ENCODE data around the gene CDHR3. TPM values are rescaled to one million over a fixed set of nuclear protein-coding genes. Genes with fewer than 3 reads are reported as not detected.

Gene CDHR3
- polyA plus RNA-seq, 1 donor from 2014 or later: 2.9 TPM

- Histone ChIP-seq H3F3A (ENCODE audit: insufficient read depth, low read length, poor library complexity, severe bottlenecking) (no peaks in the 10 kb centered on the region), H3K9me2 (ENCODE audit: insufficient read depth, low read length) (no peaks in the 10 kb centered on the region), H3K4me2 (ENCODE audit: low read length) (no peak overlapping the region), H3K36me3 (ENCODE audit: insufficient read depth, low read length) (no peaks in the 10 kb centered on the region), H3K4me3 (ENCODE audit: low read length) (no peak overlapping the region), H2AFZ (ENCODE audit: low read depth, low read length) (no peak overlapping the region), H4K20me1 (ENCODE audit: insufficient read depth) (no peaks in the 10 kb centered on the region), H3K27me3 (ENCODE audit: insufficient read depth, low read depth, low read length) (no peaks in the 10 kb centered on the region), H3K27ac (ENCODE audit: low read length) (no peak overlapping the region), H3K79me2 (replicated peaks; ENCODE audit: insufficient read depth, low read length) (no peaks in the 10 kb centered on the region), H3K9me3 (ENCODE audit: low read length) (no peaks in the 10 kb centered on the region), H3K9ac (ENCODE audit: low read length) (no peak overlapping the region)
- TF ChIP-seq EP300 (conservative IDR thresholded peaks at IDR 0.05; ENCODE audit: poor library complexity, severe bottlenecking) (no peak), TAF1 (IDR thresholded peaks at IDR 0.05; ENCODE audit: low read depth) (no peak), EZH2 (IDR thresholded peaks at IDR 0.05; ENCODE audit: borderline replicate concordance, insufficient read depth, low read length, poor library complexity, severe bottlenecking) (no peak), MXI1 (conservative IDR thresholded peaks at IDR 0.05; ENCODE audit: poor library complexity, severe bottlenecking) (no peak), CTCF (IDR thresholded peaks at IDR 0.05; ENCODE audit: poor library complexity, severe bottlenecking) (no peak), SMC3 (conservative IDR thresholded peaks at IDR 0.05; ENCODE audit: poor library complexity) (no peak), POLR2AphosphoS5 (IDR thresholded peaks at IDR 0.05) (no peak), REST (IDR thresholded peaks at IDR 0.05; ENCODE audit: borderline replicate concordance) (no peak), RAD21 (conservative IDR thresholded peaks at IDR 0.05) (no peak)
These were observed 5.1 kb upstream of the CDHR3 start for GRCh38 chr7:105958012-105958411.

GRCh38 chr7:105962353-105962752, 711 bp upstream of the CDHR3 start:
- Histone ChIP-seq H3K4me2 (ENCODE audit: low read length) (no peak overlapping the region), H2AFZ (ENCODE audit: low read depth, low read length) (no peak overlapping the region), H3K4me3 (ENCODE audit: low read length) (no peak overlapping the region), H3K9me2 (ENCODE audit: insufficient read depth, low read length) (no peaks in the 10 kb centered on the region), H3K27ac (ENCODE audit: low read length) (no peak overlapping the region), H4K20me1 (ENCODE audit: insufficient read depth) (no peaks in the 10 kb centered on the region), H3K27me3 (ENCODE audit: insufficient read depth, low read depth, low read length) (no peaks in the 10 kb centered on the region), H3K36me3 (ENCODE audit: insufficient read depth, low read length) (no peaks in the 10 kb centered on the region), H3K9me3 (ENCODE audit: low read length) (no peaks in the 10 kb centered on the region), H3F3A (ENCODE audit: insufficient read depth, low read length, poor library complexity, severe bottlenecking) (no peaks in the 10 kb centered on the region), H3K79me2 (replicated peaks; ENCODE audit: insufficient read depth, low read length) (no peaks in the 10 kb centered on the region), H3K9ac (ENCODE audit: low read length) (no peak overlapping the region)
- no peak for TF ChIP-seq TAF1 (IDR thresholded peaks at IDR 0.05; ENCODE audit: low read depth)
- TF ChIP-seq EP300 (conservative IDR thresholded peaks at IDR 0.05; ENCODE audit: poor library complexity, severe bottlenecking): no peak
- TF ChIP-seq SMC3 (conservative IDR thresholded peaks at IDR 0.05; ENCODE audit: poor library complexity): no peak
- TF ChIP-seq REST (IDR thresholded peaks at IDR 0.05; ENCODE audit: borderline replicate concordance): no peak
- TF ChIP-seq RAD21 (conservative IDR thresholded peaks at IDR 0.05): no peak
- no peak for TF ChIP-seq POLR2AphosphoS5 (IDR thresholded peaks at IDR 0.05)
- no peak for TF ChIP-seq CTCF (IDR thresholded peaks at IDR 0.05; ENCODE audit: poor library complexity, severe bottlenecking)
- no peak for TF ChIP-seq MXI1 (conservative IDR thresholded peaks at IDR 0.05; ENCODE audit: poor library complexity, severe bottlenecking)
- no peak for TF ChIP-seq EZH2 (IDR thresholded peaks at IDR 0.05; ENCODE audit: borderline replicate concordance, insufficient read depth, low read length, poor library complexity, severe bottlenecking)
